Measurements from ENCODE around the gene SLC7A6. TPM values are rescaled to one million over a fixed set of nuclear protein-coding genes. Genes with fewer than 3 reads are reported as not detected.
A peak's percentile ranks its signal among the peaks of the same experiment; 100 is the strongest.

Gene SLC7A6
- total RNA-seq, 1 experiment from 2014 or later: 267 TPM

DNA sequence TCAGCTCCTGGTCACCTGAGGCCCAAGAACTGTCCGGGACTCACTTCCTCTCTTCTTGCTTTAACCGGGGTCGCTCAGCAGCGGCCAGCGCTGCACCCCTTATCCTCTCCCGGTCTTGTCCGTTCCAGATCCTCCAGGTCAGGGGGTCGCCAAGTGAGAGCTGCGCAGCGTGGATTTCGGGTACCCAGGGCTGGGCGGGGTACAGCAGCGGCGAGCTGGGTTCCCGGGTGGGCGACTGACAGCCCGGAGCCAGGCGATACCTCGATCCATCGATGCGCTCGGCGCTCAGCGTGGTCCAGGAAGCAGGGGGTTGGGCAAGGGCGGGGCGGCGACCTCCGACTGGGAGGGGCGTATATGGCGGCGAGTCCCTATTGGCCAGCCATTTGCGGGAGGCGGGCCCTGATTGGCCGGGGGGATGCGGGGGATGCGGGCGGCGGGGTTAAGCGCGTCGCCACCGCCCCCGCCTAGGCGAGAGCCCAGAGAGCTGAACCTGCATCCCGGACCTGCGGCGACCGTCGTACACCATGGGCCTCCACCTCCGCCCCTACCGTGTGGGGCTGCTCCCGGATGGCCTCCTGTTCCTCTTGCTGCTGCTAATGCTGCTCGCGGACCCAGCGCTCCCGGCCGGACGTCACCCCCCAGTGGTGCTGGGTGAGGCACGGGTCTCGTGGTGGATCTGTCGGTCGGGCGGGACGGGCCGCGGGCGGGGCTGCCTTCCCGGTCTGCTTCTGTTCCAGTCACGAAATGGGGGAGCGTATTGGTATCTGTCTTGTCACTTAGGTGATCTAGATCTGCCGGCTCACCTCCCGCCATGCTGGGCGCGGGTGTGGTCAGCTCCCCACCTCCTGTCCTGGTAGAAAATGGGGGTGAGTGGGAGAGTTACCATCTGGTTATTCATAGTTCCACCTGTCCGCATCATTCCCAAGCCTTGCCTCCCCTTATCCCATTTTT is 19.1 kb upstream of the SLC7A6 start, which contains the start of gene PLA2G15:
PLA2G15 (plus strand) TSS at position 471 of the 951 bp plus-strand sequence; CDS start at position 525, 54 bp downstream.
- H3K9me3 Mint-ChIP-seq (ENCODE audit: unreplicated experiment): no peaks in the 10 kb centered on the region
- no peaks in the 10 kb centered on the region for H3K27me3 Mint-ChIP-seq (ENCODE audit: insufficient read depth, unreplicated experiment)
- peak within 1 kb of the TSS; percentile 91 for H3K4me3 Mint-ChIP-seq (ENCODE audit: unreplicated experiment)
- ChIA-PET POLR2A (interaction anchor here (0.6 to 1.3 kb wide), 6 partner anchors 8 to 133 kb away, joined by 3 to 7 read pairs (median 4); partner anchors contain the start of genes ESRP2, PRMT7, SLC7A6 and SLC7A6OS), CTCF (interaction anchor here (0.5 to 1.5 kb wide), 7 partner anchors 16 to 409 kb away, joined by 3 to 7 read pairs (median 3); partner anchors contain the start of genes PRMT7, SLC7A6 and SLC7A6OS)
- TF ChIP-seq, protein P1, sequence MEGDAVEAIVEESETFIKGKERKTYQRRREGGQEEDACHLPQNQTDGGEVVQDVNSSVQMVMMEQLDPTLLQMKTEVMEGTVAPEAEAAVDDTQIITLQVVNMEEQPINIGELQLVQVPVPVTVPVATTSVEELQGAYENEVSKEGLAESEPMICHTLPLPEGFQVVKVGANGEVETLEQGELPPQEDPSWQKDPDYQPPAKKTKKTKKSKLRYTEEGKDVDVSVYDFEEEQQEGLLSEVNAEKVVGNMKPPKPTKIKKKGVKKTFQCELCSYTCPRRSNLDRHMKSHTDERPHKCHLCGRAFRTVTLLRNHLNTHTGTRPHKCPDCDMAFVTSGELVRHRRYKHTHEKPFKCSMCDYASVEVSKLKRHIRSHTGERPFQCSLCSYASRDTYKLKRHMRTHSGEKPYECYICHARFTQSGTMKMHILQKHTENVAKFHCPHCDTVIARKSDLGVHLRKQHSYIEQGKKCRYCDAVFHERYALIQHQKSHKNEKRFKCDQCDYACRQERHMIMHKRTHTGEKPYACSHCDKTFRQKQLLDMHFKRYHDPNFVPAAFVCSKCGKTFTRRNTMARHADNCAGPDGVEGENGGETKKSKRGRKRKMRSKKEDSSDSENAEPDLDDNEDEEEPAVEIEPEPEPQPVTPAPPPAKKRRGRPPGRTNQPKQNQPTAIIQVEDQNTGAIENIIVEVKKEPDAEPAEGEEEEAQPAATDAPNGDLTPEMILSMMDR (IDR thresholded peaks at IDR 0.05; ENCODE audit: insufficient read depth in 1 of 2, low read depth in 1 of 2, low read length in 1 of 2, severe bottlenecking in 1 of 2, unreplicated experiment in 1 of 2): no peak
- peaks cover 14% of the 10 kb centered on the region for H3K4me1 Mint-ChIP-seq (ENCODE audit: low read depth, unreplicated experiment)
- H3K36me3 ChIP-seq (ENCODE audit: control insufficient read depth, insufficient read depth, low read length): no peaks in the 10 kb centered on the region
- DNase-seq: peak; percentile 98 to 99
- no peaks in the 10 kb centered on the region for H3K27me3 ChIP-seq (replicated peaks; ENCODE audit: control insufficient read depth, insufficient read depth, low read length)
- intact Hi-C loops (cut with micrococcal nuclease; ENCODE audit: unreplicated experiment): loop anchor here (1.0 kb wide), 1 partner anchor 8 kb away; no protein-coding TSS in a partner anchor
- H3K27ac Mint-ChIP-seq (ENCODE audit: unreplicated experiment): peak within 1 kb of the TSS; percentile 69
- peaks cover 12% of the 10 kb centered on the region for H3K4me1 ChIP-seq
- H3K36me3 Mint-ChIP-seq (ENCODE audit: insufficient read depth, unreplicated experiment): peaks cover 50% of the 10 kb centered on the region
- BruUV-seq (replicated peaks): TSS peak; percentile 53
- no peaks in the 10 kb centered on the region for H3K9me3 ChIP-seq
- peak within 1 kb of the TSS; percentile 100 for H3K4me3 ChIP-seq (ENCODE audit: low read depth, low read length)

DNA sequence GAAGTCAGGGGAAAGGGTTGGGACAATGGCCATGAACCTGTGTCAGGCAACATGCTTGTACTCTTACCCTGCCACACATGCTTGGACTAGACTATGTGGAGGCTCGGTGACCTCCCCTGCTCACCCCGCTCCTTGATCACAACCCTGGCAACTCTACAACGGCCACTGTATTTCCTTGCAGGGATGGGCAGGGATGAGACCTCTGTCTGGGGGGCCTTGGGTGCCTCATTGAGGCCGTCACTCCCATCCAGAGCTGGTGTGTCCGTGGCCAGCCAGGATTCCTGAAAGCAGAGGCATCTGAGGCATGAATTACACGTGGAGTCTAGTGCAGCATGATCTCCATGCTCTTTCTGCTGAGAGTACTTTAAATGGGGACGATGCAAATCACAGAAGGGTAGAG is 18.2 kb upstream of the SLC7A6 start:
- H3K36me3 Mint-ChIP-seq (ENCODE audit: insufficient read depth, unreplicated experiment): peaks cover 55% of the 10 kb centered on the region
- TF ChIP-seq, protein P1 (IDR thresholded peaks at IDR 0.05; ENCODE audit: insufficient read depth in 1 of 2, low read depth in 1 of 2, low read length in 1 of 2, severe bottlenecking in 1 of 2, unreplicated experiment in 1 of 2): no peak
- Histone ChIP-seq H3K27me3 (replicated peaks; ENCODE audit: control insufficient read depth, insufficient read depth, low read length) (no peaks in the 10 kb centered on the region), H3K4me3 (ENCODE audit: low read depth, low read length) (peak overlapping the region; percentile 100), H3K9me3 (no peaks in the 10 kb centered on the region), H3K36me3 (ENCODE audit: control insufficient read depth, insufficient read depth, low read length) (no peaks in the 10 kb centered on the region), H3K4me1 (peaks cover 12% of the 10 kb centered on the region)
- H3K27ac Mint-ChIP-seq (ENCODE audit: unreplicated experiment): peak overlapping the region; percentile 53
- ChIA-PET POLR2A (no interaction called here), CTCF (interaction anchor here (1.1 kb wide), 1 partner anchor 83 kb away, joined by 3 read pairs; no protein-coding TSS in a partner anchor)
- no peak for DNase-seq
- H3K9me3 Mint-ChIP-seq (ENCODE audit: unreplicated experiment): no peaks in the 10 kb centered on the region
- BruUV-seq (replicated peaks): no TSS peak
- peaks cover 14% of the 10 kb centered on the region for H3K4me1 Mint-ChIP-seq (ENCODE audit: low read depth, unreplicated experiment)
- no peaks in the 10 kb centered on the region for H3K27me3 Mint-ChIP-seq (ENCODE audit: insufficient read depth, unreplicated experiment)
- intact Hi-C loops (cut with micrococcal nuclease; ENCODE audit: unreplicated experiment): no loop called here
- peak overlapping the region; percentile 91 for H3K4me3 Mint-ChIP-seq (ENCODE audit: unreplicated experiment)

DNA sequence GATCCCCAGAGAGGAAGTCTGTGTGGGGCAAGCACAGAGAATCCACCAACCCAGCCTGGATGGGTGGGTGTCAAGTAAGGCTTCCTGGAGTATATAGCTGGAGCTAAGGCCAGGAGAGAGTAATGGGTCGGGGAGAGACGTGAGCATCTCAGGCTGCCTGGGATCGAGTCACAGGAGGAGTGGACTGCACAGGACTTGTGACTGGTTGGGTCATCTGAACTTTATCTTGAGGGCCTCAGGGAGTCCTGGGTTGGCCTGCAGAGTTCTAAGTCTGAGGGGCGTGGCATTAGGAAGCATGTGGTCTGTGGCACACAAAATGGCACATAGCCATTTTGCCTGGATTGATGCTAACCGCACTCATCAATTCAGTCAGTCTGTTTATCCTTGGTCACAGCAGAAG is 17.7 kb upstream of the SLC7A6 start:
- Histone ChIP-seq H3K4me1 (peaks cover 12% of the 10 kb centered on the region), H3K9me3 (no peaks in the 10 kb centered on the region), H3K27me3 (replicated peaks; ENCODE audit: control insufficient read depth, insufficient read depth, low read length) (no peaks in the 10 kb centered on the region), H3K36me3 (ENCODE audit: control insufficient read depth, insufficient read depth, low read length) (no peaks in the 10 kb centered on the region), H3K4me3 (ENCODE audit: low read depth, low read length) (no peak overlapping the region)
- DNase-seq: no peak
- H3K4me1 Mint-ChIP-seq (ENCODE audit: low read depth, unreplicated experiment): peaks cover 14% of the 10 kb centered on the region
- intact Hi-C loops (cut with micrococcal nuclease; ENCODE audit: unreplicated experiment): no loop called here
- CTCF ChIA-PET: no interaction called here
- H3K27me3 Mint-ChIP-seq (ENCODE audit: insufficient read depth, unreplicated experiment): no peaks in the 10 kb centered on the region
- BruUV-seq (replicated peaks): no TSS peak
- TF ChIP-seq, protein P1 (IDR thresholded peaks at IDR 0.05; ENCODE audit: insufficient read depth in 1 of 2, low read depth in 1 of 2, low read length in 1 of 2, severe bottlenecking in 1 of 2, unreplicated experiment in 1 of 2): no peak
- peaks cover 55% of the 10 kb centered on the region for H3K36me3 Mint-ChIP-seq (ENCODE audit: insufficient read depth, unreplicated experiment)
- no peak overlapping the region for H3K27ac Mint-ChIP-seq (ENCODE audit: unreplicated experiment)
- POLR2A ChIA-PET: no interaction called here
- H3K9me3 Mint-ChIP-seq (ENCODE audit: unreplicated experiment): no peaks in the 10 kb centered on the region
- peak overlapping the region; percentile 91 for H3K4me3 Mint-ChIP-seq (ENCODE audit: unreplicated experiment)
